Measurements from ENCODE around the gene PCYT2.

The PCYT2 gene

GRCh38 chr17:81869221-81870130 is 41.7 kb downstream of the PCYT2 start:
- no peak for DNase-seq (ENCODE audit: low spot score)

GRCh38 chr17:81868674-81869220 is 42.5 kb downstream of the PCYT2 start:
- DNase-seq (ENCODE audit: low spot score), result no peak

- no peak for DNase-seq (ENCODE audit: low spot score)
Observed at GRCh38 chr17:81867991-81868673, 43.1 kb downstream of the PCYT2 start.

DNA sequence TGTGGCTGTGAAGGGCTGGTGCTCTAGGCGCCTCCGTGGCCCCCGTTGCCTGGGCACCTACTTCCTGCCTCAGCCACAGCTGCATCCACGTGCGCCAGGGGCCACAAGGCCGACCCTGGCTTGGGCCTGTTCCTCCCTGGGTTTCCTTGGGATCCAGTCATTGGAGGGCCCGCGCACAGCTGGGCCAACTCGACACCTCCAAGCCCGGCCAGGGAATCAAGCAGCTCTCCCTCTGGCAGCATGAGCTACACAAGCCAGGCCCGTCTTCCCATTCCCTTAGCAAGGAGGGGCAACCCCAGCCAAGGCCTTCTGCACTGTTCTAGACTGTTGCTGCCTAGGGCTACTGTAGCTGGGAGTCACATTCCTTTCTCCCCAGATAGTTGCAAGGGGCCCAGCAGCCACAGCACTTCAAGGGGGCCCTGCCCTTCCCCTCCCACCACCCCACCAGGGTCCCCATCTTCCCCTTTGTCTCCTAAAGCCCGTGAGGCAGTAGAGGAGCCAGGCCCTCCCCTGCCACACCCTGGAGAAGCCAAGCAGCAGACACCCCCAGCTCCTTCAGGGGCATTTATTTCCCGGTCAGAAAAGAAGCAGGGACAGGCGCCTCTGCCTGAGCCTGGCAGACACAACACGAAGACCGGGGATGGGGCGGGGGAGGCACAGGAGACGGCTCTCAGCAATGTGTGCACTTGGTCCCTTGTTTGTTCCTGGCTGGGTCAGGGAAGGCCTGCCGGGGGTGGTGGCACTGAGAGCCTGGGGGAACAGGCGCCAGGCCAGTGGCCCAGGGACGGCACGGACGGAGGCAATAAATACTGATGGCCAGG is 43.8 kb downstream of the PCYT2 start:
- DNase-seq (ENCODE audit: low spot score), result no peak

- no peak for DNase-seq (ENCODE audit: low spot score)
Observed at GRCh38 chr17:81866440-81867169, 44.6 kb downstream of the PCYT2 start.

DNA sequence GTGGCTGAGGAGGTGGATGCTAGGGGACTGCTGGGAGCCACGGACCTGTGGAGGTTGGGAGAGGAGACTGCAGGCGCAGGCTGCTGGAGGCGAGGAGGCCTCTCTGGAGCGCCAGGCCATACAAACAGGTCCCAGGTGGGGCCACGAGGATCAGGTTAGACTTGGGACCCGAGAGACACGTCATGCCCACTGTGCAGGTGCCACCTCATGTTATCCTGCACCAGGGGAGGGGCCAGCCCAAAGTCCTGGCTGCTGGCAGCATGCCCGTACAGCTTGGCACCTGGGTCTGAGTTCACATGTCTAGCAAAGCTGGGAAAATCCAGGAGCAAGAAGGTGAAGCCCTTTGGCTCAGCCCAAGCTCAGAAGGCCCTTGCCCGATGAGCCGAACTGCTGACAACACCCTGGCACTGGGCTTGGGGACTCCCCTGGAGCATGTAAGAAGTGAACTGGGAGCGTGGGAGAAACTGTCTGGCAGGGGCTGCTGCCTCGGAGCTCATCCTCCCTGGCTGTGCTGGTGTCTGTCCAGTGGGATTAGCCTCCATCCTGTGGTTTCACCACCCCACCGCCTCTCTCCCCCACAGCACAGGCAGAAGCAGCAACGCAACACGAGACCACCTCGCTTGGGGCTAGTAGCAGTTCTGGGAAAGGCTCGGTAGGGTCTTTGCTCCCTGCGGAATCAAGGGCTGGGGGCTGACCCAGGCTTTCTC is 45.3 kb downstream of the PCYT2 start:
- no peak for DNase-seq (ENCODE audit: low spot score)

- DNase-seq (ENCODE audit: low spot score), result no peak
Observed at GRCh38 chr17:81865358-81865732, 45.9 kb downstream of the PCYT2 start.

- no peak for DNase-seq (ENCODE audit: low spot score)
Observed at GRCh38 chr17:81863833-81864768, 47.1 kb downstream of the PCYT2 start.

DNA sequence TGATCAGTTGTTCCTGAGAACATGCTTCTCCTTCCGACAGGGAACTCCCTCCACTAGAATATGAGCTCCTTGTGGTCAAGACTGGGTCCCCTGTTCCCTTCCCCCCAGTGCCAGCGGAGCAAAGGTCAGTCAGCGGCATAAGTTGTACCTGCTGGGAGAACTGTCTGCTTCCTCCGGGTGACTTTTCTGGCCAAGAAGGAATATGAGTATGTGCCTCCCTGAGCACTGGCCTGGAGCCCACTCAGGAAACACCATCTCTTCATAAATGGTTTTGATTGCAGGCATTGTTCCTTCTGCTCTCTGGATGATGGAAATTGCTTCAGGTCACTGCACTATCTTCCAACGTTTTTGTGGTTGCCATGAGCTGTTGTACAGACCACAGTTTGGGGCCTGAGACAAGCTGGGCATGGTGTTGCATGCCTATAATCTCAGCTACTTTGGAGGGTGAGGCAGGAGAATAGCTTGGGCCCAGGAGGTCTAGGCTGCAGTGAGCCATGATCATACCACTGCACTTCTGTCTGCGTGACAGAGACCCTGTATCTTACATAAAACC is 48.0 kb downstream of the PCYT2 start:
- no peak for DNase-seq (ENCODE audit: low spot score)

DNA sequence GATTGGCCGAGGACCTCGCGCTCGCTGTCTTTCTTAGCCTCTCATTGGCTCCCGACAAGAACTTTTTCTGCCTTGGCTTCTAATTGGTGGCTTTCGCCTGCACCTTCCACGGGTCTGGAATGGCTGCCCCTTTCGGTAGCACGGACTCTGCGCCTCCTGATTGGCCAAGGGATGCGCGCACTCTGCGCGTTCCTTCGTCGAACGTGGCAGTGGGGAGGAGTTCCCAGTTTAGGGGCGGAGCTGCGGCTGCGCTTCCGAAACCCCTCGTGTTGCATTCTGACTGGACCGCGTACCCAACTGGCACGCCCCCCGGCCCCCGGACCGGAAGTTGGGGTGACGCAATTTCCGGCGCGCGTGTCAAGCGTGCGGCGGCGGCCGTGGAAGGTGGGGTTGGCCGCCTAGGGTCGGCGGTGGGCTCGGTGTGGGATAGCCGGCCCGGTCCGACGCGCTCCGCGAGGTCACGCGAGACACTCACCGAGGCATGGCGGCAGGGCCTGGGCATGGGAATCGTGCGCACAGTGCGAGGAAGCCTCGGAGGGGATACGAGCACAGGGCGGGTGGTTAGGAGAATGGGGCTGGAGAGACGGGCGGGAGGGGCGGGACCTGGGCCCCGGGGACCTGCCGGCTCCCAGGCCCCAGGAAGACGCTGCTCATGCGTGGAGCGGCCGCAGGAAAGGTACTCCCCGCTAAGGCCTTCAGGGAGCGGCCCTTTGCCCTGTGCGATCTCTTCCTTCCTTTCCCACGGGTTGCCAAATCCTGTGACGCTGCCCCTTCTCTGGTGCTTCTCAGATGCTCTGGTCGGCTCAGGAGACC is 50.2 kb downstream of the PCYT2 start:
- peak; percentile 100 for DNase-seq (ENCODE audit: low spot score)

DNA sequence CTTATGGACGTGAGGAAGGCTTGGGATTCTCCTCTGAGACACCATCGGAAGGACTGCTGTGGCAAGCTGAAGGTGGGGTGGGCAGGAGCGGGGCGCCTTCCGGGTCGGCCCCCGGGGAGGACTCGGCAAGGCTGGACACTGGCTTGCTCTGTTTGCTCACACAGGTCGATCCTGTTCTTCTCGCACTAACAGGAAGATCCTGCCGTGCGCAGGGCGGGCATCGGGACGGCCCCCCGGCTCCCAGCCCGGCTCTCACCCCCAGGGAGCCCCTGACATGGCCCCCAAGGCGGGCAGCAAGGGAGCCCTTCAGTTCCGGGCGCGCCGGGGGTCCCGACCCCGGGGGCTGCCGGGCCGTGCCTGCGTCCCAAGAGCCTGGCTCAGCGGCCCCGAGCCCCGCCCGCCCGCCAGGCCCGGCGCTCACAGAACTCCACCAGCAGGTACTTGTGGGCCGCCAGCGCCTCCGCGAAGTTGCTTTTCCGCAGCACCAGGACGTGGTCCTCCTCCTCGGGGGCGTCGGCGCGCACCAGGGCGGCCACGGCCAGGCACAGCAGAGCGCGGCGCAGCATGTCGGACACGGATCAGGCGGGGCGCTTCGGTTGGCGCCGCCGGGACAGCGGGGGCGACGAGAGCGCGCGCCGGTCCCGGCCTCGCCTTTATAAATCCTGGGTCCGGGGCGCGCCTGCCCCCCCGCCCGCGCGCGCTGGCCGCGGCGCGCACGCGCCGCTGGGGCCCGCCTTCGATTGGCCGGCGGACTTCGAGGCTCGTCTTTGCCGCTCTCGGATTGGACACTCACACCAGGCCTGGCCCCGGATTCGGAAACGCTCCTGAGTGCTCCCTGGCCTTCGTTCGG is 51.1 kb downstream of the PCYT2 start, which contains the start of gene P4HB:
Gene P4HB, minus strand, starts transcription at position 630 of the 850 bp plus-strand sequence. Its CDS starts 64 bp downstream, at position 566.
- no peak for DNase-seq (ENCODE audit: low spot score)

- DNase-seq (ENCODE audit: low spot score), result no peak
Observed at GRCh38 chr17:81858967-81859905, 52.0 kb downstream of the PCYT2 start.

- no peak for DNase-seq (ENCODE audit: low spot score)
Observed at GRCh38 chr17:81858170-81858966, 52.8 kb downstream of the PCYT2 start.

DNA sequence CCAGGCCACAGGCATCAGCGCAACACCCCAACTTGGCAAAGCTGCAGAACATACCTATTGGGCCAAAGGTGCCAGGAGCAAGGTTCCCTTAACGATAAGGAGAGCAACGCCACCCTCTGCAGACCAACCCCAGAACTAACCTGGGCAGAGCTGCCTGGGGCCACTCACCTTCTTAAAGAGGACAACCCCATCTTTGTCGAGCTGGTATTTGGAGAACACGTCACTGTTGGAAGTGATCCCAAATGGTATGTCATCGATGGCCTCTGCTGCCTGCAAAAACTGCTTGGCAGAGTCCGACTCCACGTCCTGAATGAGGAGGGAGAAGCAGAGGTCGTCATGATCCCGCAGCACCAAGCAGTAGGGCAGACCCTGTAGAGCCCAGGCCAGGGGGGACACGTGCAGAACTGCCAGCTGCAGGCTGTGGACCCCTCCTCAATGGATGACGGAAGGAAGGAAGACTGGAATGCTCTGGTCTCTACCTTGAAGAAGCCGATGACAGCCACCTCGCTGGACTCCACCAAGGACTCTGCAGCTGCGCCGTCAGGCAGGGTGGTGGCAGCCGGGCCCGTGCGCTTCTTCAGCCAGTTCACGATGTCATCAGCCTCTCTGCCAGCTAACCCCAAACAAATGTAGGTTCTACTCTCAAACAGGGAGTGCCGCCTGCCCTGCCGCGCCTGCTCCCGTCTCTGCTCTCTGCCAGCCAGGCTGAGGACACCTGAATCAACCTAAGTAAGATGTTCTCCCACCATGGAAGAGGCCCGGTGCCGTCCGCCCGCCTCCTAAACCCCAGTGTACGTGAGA is 56.0 kb downstream of the PCYT2 start:
- DNase-seq (ENCODE audit: low spot score), result no peak

- no peak for DNase-seq (ENCODE audit: low spot score)
Observed at GRCh38 chr17:81852237-81852636, 59.0 kb downstream of the PCYT2 start.

Data from CD4-positive, alpha-beta T cell treated with Interleukin-6 at 100 ng/mL for 8 hours (primary cell).